ENCODE measurements around the gene NUAK1. TPM values are rescaled to one million over a fixed set of nuclear protein-coding genes. Genes with fewer than 3 reads are reported as not detected.

Gene NUAK1
- polyA plus RNA-seq, result 10 to 100 TPM in 2 of 3 donors, 1 to 10 TPM in 1; 2.8 to 16.1 (median 11.6) TPM

- WGBS, 3 donors, result 1 to 2% (median 1%) methylated on average over 49 to 105 of the region's 106 CpGs
- H3K27ac ChIP-seq (ENCODE audit: low read depth, low read length), result peak within 1 kb of the TSS; percentile 62
Observed at GRCh38 chr12:106138633-106139421, at the start of gene NUAK1. Gene NUAK1, minus strand, starts transcription at chr12:106138954. Its CDS starts 301 bp downstream, at chr12:106138653.

DNA sequence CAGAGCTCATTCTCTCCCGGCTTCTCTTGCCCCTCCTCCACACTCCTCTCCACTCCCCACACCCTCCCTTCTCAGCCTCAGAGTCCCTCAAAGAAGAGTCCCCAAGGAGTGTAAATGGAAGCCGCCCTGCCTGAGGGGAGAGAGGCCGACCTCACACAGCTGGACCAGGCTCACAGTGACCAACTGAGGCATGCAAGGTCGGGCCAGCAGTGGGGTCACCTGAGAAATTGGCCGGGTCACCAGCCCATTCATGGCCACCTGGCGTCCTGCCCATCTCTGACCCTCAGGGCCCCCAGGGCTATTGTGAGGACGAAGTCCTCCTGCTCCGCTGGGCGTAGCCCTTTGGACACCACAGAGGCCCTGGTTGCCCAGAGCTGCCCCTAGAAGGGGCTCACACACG, 49.5 kb upstream of the NUAK1 start:
- 43 to 63% (median 46%) methylated on average over 10 of the region's 10 CpGs for WGBS, 3 donors

DNA sequence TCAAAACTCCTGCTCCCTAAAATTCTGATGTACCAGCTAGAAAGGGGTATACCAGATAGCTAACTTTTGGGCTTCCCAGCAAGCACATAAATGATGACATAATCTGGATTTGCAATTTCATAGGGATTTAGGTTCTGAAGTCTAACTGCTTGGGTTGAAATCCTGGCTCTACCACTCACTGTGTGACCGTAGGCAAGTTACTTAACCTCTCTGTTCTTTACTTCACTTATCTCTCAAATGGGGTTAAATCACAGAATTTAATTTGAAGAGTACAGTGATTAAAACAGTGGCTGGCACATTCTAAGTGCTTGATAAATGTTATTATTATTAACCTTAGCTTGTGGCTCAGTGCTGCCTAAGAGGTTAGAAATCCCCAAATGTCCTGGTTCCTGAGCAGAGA, 49.1 kb upstream of the NUAK1 start:
- 71 to 87% (median 76%) methylated on average over 1 of the region's 1 CpG for WGBS, 3 donors
- no peak overlapping the region for H3K27ac ChIP-seq (ENCODE audit: low read depth, low read length)

More for the DNA sequence above, 49.5 kb upstream of the NUAK1 start:
- H3K27ac ChIP-seq (ENCODE audit: low read depth, low read length), result no peak overlapping the region

- H3K27ac ChIP-seq (ENCODE audit: low read depth, low read length), result no peak overlapping the region
- 41 to 47% (median 45%) methylated on average over 6 of the region's 6 CpGs for WGBS, 3 donors
Observed at GRCh38 chr12:106187155-106187789, 48.5 kb upstream of the NUAK1 start.

GRCh38 chr12:106183735-106184134, 45.0 kb upstream of the NUAK1 start:
- no peak overlapping the region for H3K27ac ChIP-seq (ENCODE audit: low read depth, low read length)
- WGBS, 3 donors, result 87 to 93% (median 90%) methylated on average over 4 of the region's 4 CpGs

GRCh38 chr12:106181401-106182114, 42.8 kb upstream of the NUAK1 start:
- no peak overlapping the region for H3K27ac ChIP-seq (ENCODE audit: low read depth, low read length)
- WGBS, 3 donors, result 77 to 83% (median 80%) methylated on average over 6 of the region's 6 CpGs

DNA sequence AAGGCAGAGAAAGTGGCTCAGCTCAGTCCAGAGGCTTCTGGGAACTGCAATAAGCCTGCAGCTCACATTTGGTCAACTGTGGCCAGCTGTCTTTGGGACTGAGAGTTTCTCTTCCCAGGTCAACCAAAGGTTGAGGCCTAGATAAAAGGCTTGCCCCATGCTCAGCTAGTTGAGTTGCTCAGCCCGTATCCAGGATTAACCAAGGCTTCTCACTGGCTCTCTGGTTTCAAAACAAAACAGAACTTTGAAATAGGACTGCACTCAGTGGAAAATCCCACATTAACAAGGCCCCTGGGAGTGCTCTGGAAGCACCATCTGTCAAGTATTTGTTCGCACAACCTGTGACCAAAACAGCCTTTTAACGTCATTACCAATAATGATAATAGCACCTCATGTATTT, 40.3 kb upstream of the NUAK1 start:
- no peak overlapping the region for H3K27ac ChIP-seq (ENCODE audit: low read depth, low read length)
- 54 to 56% (median 54%) methylated on average over 3 of the region's 3 CpGs for WGBS, 3 donors

- WGBS, 3 donors, result 84 to 89% (median 88%) methylated on average over 6 of the region's 6 CpGs
- H3K27ac ChIP-seq (ENCODE audit: low read depth, low read length), result no peak overlapping the region
Observed at GRCh38 chr12:106178562-106178961, 39.8 kb upstream of the NUAK1 start.

DNA sequence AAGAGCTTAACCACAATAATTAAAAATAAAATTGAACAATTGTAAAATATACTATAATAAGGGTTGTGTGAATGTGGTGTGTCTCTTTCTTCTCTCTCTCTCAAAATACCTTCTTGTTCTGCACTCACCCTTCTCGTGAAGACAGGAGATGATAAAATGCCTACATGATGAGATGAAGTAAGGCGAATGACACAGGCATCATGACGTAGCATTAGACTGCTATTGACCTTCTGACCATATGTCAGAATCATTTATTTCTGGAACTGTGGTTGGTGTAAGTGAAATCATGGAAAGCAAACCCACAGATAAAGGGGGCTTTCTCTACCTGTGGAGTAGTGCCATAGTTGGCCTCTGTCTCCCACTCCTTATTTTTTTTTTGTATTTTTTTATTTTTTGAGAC, 37.8 kb upstream of the NUAK1 start:
- WGBS, 3 donors, result 87 to 93% (median 92%) methylated on average over 3 of the region's 3 CpGs

DNA sequence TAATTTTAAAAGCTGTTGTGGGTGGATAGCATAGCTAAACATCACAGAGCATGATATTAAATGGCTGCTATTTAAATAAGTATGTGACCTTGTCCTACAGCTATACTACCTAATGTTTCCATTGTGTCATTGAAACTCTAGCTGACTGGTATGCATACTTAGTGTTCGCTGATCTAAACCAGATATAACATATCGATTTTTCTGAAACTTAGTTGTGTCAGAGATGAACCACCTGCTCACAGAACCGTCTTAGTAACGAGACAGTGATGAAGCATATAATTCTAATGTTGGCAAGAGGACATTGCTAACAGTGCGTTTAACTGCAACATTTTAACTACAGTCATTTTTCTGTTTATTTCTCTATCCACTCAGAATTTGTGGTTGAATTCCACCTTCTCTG, 36.1 kb upstream of the NUAK1 start:
- no peak overlapping the region for H3K27ac ChIP-seq (ENCODE audit: low read depth, low read length)
- WGBS, 3 donors, result 57 to 90% (median 85%) methylated on average over 5 of the region's 5 CpGs

More for the DNA sequence above, 37.8 kb upstream of the NUAK1 start:
- no peak overlapping the region for H3K27ac ChIP-seq (ENCODE audit: low read depth, low read length)

DNA sequence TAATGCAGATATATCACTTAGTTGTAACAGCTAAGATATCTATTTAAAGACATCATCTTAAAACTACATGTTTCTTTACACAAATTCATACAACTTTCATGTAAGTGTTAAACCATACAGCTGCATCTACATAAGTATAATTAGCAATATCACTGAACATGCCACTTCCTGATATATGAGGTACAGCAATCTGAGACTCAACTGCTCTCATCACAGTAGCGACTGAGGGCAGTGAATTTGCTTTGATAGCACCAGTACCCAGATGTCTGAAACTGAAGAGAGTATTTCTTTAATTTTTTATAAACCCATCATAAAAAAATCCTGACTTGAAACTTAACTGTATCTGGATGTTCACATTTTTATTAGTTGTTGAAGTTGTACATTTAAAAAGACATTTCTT, 34.7 kb upstream of the NUAK1 start:
- H3K27ac ChIP-seq (ENCODE audit: low read depth, low read length), result no peak overlapping the region
- 69 to 80% (median 72%) methylated on average over 1 of the region's 1 CpG for WGBS, 3 donors

DNA sequence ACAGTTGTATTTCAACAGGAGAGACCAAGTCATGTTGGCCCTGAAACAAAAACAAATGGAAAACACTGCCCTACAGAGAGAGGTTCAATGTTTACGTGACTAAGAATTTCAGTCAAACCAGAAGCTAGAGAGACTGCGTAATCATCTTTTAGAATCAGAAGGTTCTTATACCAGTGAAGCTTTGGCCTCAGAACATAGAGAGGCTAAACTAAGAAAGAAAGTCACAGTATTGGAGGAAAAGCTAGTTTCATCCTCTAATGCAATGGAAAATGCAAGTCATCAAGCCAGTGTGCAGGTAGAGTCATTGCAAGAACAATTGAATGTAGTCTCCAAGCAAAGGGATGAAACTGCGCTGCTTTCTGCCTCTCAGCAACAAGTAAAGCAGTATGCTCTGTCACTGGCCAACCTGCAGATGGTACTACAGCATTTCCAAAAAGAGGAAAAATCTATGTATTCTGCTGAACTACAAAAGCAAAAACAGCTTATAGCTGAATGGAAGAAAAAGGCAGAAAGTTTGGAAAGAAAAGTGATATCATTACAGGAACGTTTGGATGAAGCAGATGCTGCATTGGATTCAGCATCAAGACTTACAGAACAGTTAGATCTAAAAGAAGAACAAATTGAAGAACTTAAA, 32.5 kb upstream of the NUAK1 start:
- 79 to 86% (median 84%) methylated on average over 4 of the region's 4 CpGs for WGBS, 3 donors
- H3K27ac ChIP-seq (ENCODE audit: low read depth, low read length), result no peak overlapping the region

DNA sequence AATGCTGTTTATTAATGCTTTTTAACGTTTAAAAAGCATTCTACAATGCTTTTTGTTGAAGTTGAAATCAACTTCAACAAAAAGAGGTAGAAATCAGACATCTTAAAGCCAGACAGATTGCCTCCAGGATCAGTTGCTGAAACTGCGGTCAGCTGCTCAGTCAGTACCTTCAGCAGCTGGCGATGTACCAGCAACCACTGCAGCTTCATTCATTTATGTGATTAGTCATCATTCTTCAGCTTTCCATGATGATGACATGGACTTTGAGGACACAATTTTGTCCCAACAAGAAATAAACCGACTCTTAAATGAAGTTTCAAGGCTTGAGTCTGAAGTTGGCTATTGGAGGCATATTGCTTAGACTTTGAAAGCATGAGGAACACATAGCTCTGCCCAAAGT, 31.5 kb upstream of the NUAK1 start:
- H3K27ac ChIP-seq (ENCODE audit: low read depth, low read length), result no peak overlapping the region
- WGBS, 3 donors, result 62 to 85% (median 81%) methylated on average over 4 of the region's 4 CpGs

- no peak overlapping the region for H3K27ac ChIP-seq (ENCODE audit: low read depth, low read length)
- WGBS, 3 donors, result 88 to 96% (median 94%) methylated on average over 3 of the region's 3 CpGs
Observed at GRCh38 chr12:106163712-106164111, 25.0 kb upstream of the NUAK1 start.

- 84 to 88% (median 86%) methylated on average over 2 of the region's 2 CpGs for WGBS, 3 donors
- no peak overlapping the region for H3K27ac ChIP-seq (ENCODE audit: low read depth, low read length)
Observed at GRCh38 chr12:106161491-106161890, 22.7 kb upstream of the NUAK1 start.

DNA sequence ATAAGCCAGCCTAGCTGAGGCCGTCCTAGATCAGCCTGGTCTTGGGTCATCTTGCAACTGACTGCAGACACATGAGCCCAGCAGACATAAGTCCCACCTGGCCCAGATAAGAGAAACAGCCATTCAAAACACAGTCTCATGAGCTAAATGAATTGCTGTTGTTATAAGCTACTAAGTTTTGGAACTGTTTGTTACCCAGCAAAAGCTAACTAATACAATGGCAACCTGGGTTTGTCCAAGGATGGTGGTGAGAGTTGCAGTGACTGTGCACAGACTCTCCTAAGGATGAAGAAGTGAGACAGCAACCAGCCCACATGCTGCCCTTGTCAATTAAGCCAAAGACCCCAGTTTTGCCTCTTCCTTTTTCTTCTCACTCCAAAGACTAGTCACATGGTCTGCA, 22.2 kb upstream of the NUAK1 start:
- H3K27ac ChIP-seq (ENCODE audit: low read depth, low read length), result no peak overlapping the region
- WGBS, 3 donors, result 85 to 100% (median 96%) methylated on average over 1 of the region's 1 CpG

- WGBS, 3 donors, result 95 to 100% (median 97%) methylated on average over 2 of the region's 2 CpGs
- no peak overlapping the region for H3K27ac ChIP-seq (ENCODE audit: low read depth, low read length)
Observed at GRCh38 chr12:106157802-106158201, 19.0 kb upstream of the NUAK1 start.

DNA sequence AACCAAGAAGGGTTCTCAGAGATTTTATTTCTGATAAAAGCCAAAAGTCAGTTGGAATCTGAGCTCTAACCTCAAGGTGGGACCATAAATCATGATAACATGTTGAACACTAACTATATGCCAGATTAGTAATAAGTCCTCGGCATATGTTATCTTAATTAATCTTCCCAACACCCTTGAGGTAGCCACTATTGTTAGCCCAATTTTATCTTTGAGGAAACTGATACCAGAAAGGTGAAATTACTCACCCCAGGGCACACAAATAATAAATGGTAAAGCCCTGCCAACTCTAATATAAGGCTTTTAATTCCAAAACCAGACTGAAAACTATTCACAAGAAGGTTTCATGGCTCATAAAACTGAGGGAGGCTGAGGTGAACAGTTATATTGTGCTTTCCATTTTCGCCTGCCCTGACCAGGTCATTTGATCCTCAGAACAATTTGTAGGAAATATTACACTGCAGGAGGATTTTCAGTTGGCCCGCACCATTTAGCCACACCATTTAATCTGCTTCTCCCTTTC, 16.1 kb upstream of the NUAK1 start:
- no peak overlapping the region for H3K27ac ChIP-seq (ENCODE audit: low read depth, low read length)
- WGBS, 3 donors, result 63 to 70% (median 65%) methylated on average over 3 of the region's 3 CpGs

DNA sequence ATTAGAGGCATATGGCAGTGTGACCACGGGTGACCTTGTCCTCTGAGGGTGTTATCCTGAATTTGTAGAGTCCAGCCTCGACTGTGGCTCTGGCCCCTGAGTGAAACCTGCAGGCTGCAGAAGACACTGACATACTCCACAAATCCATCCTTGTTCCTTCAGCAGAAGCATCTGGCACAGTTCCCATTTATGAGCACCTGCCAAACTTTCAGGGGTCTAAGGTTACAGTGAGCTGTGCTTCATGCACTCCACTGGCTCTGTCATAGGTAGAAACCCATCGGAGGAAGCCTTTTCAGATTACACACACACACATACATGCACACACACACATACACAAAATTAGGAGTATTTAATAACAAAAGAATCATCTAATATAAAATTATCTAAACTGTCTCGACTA, 13.6 kb upstream of the NUAK1 start:
- 52 to 72% (median 62%) methylated on average over 4 of the region's 4 CpGs for WGBS, 3 donors

More for the DNA sequence above, 13.6 kb upstream of the NUAK1 start:
- no peak overlapping the region for H3K27ac ChIP-seq (ENCODE audit: low read depth, low read length)
